Erythroblast (primary cell): ENCODE data around the gene KRTAP4-16.

ENCODE experiments used
- GATA1 ChIP-seq: IDR thresholded peaks from 2 replicates; pipeline ENCODE4 v1.6.1; 2011; ENCODE audit warnings: low read depth, mild to moderate bottlenecking, control low read depth, low read length, moderate library complexity
- POLR2A ChIP-seq: IDR thresholded peaks from 2 replicates; pipeline ENCODE4 v1.6.1; 2011; ENCODE audit warnings: mild to moderate bottlenecking, low read length

- TF ChIP-seq POLR2A (no peak), GATA1 (no peak)
Measured at GRCh38 chr17:41064301-41064700, 37.7 kb downstream of the KRTAP4-16 start.
